MM.1S (cell line): ENCODE data around the gene KCNB1.

ENCODE experiments used
- CTCF ChIP-seq: fragments of 300-600 bp; sonication (generic); IDR thresholded peaks from 2 replicates; pipeline ENCODE4 v1.5.1; 2016; ENCODE audit warnings: antibody characterized with exemption, low read length, mixed read lengths
- EZH2 ChIP-seq: fragments of 300-600 bp; sonication (generic); optimal IDR thresholded peaks from 2 replicates; pipeline ENCODE3; 2017; ENCODE audit warnings: low read depth, mild to moderate bottlenecking, antibody characterized with exemption, low read length, mixed read lengths
- EZH2phosphoT487 ChIP-seq: fragments of 300-600 bp; sonication (generic); IDR thresholded peaks from 2 replicates; pipeline ENCODE4 v1.6.1; 2018; ENCODE audit warnings: antibody characterized with exemption, low read length

- TF ChIP-seq CTCF (no peak), EZH2phosphoT487 (no peak), EZH2 (no peak)
Observed at GRCh38 chr20:49469060-49469459, 13.4 kb downstream of the KCNB1 start.
